ENCODE results near the gene FOXD2. TPM values are rescaled to one million over a fixed set of nuclear protein-coding genes. Genes with fewer than 3 reads are reported as not detected.
A peak's percentile ranks its signal among the peaks of the same experiment; 100 is the strongest.

Gene FOXD2
- total RNA-seq, 4 donors from 2014 or later: under 0.01 to 0.57 (median 0.19) TPM; not detected in 1

GRCh38 chr1:47468709-47469389, 31.0 kb downstream of the FOXD2 start:
- DNase-seq (ENCODE audit: extremely low spot score): no peak
- Histone ChIP-seq H3K27ac (replicated peaks in 1 of 4) (no peak overlapping the region), H3K4me3 (no peak overlapping the region), H3K4me1 (peaks cover 0 to 5% (median 0%) of the 10 kb centered on the region in 4 donors), H3K9me3 (no peaks in the 10 kb centered on the region), H3K27me3 (peaks cover 0 to 49% (median 0%) of the 10 kb centered on the region in 4 donors), H3K36me3 (no peaks in the 10 kb centered on the region)
- intact Hi-C loops (cut with DNase I): no loop called here
- 56% methylated on average over 4 of the region's 4 CpGs for WGBS
- TF ChIP-seq POLR2A (IDR thresholded peaks at IDR 0.05; ENCODE audit: low read depth): no peak
- no peak for TF ChIP-seq EP300 (IDR thresholded peaks at IDR 0.05)
- no peak for TF ChIP-seq CTCF (IDR thresholded peaks at IDR 0.05)
- no peak for TF ChIP-seq POLR2AphosphoS5 (IDR thresholded peaks at IDR 0.05)

GRCh38 chr1:47469390-47469759, 31.5 kb downstream of the FOXD2 start:
- peaks cover 0 to 44% (median 0%) of the 10 kb centered on the region in 4 donors for H3K27me3 ChIP-seq

GRCh38 chr1:47469910-47470309, 32.1 kb downstream of the FOXD2 start:
- intact Hi-C loops (cut with DNase I): no loop called here
- no peak for TF ChIP-seq POLR2AphosphoS5 (IDR thresholded peaks at IDR 0.05)
- TF ChIP-seq EP300 (IDR thresholded peaks at IDR 0.05): no peak
- TF ChIP-seq POLR2A (IDR thresholded peaks at IDR 0.05; ENCODE audit: low read depth): no peak
- TF ChIP-seq CTCF (IDR thresholded peaks at IDR 0.05): no peak
- WGBS: 80% methylated on average over 7 of the region's 7 CpGs
- DNase-seq (ENCODE audit: extremely low spot score): no peak
- no peaks in the 10 kb centered on the region for H3K36me3 ChIP-seq
- H3K27ac ChIP-seq (replicated peaks in 1 of 4): no peak overlapping the region
- H3K9me3 ChIP-seq: no peaks in the 10 kb centered on the region
- H3K27me3 ChIP-seq: peaks cover 0 to 39% (median 0%) of the 10 kb centered on the region in 4 donors
- H3K4me3 ChIP-seq: no peak overlapping the region
- H3K4me1 ChIP-seq: peaks cover 0 to 5% (median 0%) of the 10 kb centered on the region in 4 donors

More at GRCh38 chr1:47469390-47469759, 31.5 kb downstream of the FOXD2 start:
- WGBS: 70% methylated on average over 2 of the region's 2 CpGs
- no peaks in the 10 kb centered on the region for H3K9me3 ChIP-seq
- intact Hi-C loops (cut with DNase I): no loop called here
- TF ChIP-seq EP300 (IDR thresholded peaks at IDR 0.05): no peak
- no peak for TF ChIP-seq POLR2A (IDR thresholded peaks at IDR 0.05; ENCODE audit: low read depth)
- TF ChIP-seq POLR2AphosphoS5 (IDR thresholded peaks at IDR 0.05): no peak
- TF ChIP-seq CTCF (IDR thresholded peaks at IDR 0.05): no peak
- no peak overlapping the region for H3K27ac ChIP-seq (replicated peaks in 1 of 4)
- H3K4me3 ChIP-seq: no peak overlapping the region
- peaks cover 0 to 5% (median 0%) of the 10 kb centered on the region in 4 donors for H3K4me1 ChIP-seq
- DNase-seq (ENCODE audit: extremely low spot score): no peak
- no peaks in the 10 kb centered on the region for H3K36me3 ChIP-seq

GRCh38 chr1:47471163-47471562, 33.3 kb downstream of the FOXD2 start:
- no peak for TF ChIP-seq POLR2A (IDR thresholded peaks at IDR 0.05; ENCODE audit: low read depth)
- TF ChIP-seq POLR2AphosphoS5 (IDR thresholded peaks at IDR 0.05): peak in 1 of 2 donors; percentile 24
- H3K27me3 ChIP-seq: peaks cover 0 to 29% (median 0%) of the 10 kb centered on the region in 4 donors
- no peaks in the 10 kb centered on the region for H3K9me3 ChIP-seq
- WGBS: 88% methylated on average over 5 of the region's 5 CpGs
- no peaks in the 10 kb centered on the region for H3K4me1 ChIP-seq
- H3K27ac ChIP-seq (replicated peaks in 1 of 4): no peak overlapping the region
- DNase-seq (ENCODE audit: extremely low spot score): no peak
- no peaks in the 10 kb centered on the region for H3K36me3 ChIP-seq
- intact Hi-C loops (cut with DNase I): no loop called here
- no peak overlapping the region for H3K4me3 ChIP-seq

GRCh38 chr1:47474278-47475193, 36.7 kb downstream of the FOXD2 start:
- no peaks in the 10 kb centered on the region for H3K9me3 ChIP-seq
- H3K27me3 ChIP-seq: peaks cover 0 to 12% (median 0%) of the 10 kb centered on the region in 4 donors
- H3K4me3 ChIP-seq: no peak overlapping the region
- TF ChIP-seq EP300 (IDR thresholded peaks at IDR 0.05): no peak
- TF ChIP-seq POLR2A (IDR thresholded peaks at IDR 0.05; ENCODE audit: low read depth): no peak
- no peak for TF ChIP-seq POLR2AphosphoS5 (IDR thresholded peaks at IDR 0.05)
- no peak for TF ChIP-seq CTCF (IDR thresholded peaks at IDR 0.05)
- WGBS: 76% methylated on average over 9 of the region's 9 CpGs
- peaks cover 0 to 15% (median 14%) of the 10 kb centered on the region in 4 donors for H3K4me1 ChIP-seq
- H3K36me3 ChIP-seq: no peaks in the 10 kb centered on the region
- DNase-seq (ENCODE audit: extremely low spot score): no peak
- no peak overlapping the region for H3K27ac ChIP-seq (replicated peaks in 1 of 4)
- intact Hi-C loops (cut with DNase I): no loop called here

Measured in esophagus muscularis mucosa (tissue), 4 donors.